ENCODE data around the gene TAS2R31. TPM values are rescaled to one million over a fixed set of nuclear protein-coding genes. Genes with fewer than 3 reads are reported as not detected.
A peak's percentile ranks its signal among the peaks of the same experiment; 100 is the strongest.
"Not testable (repeated sequence)": the region's sequence is repeated elsewhere in the genome, so short reads cannot be mapped to it uniquely, and the experiment has no call there.

TAS2R31 gene
- total RNA-seq, 2 experiments from 2014 or later = 0.44 to 1.6 TPM

DNA sequence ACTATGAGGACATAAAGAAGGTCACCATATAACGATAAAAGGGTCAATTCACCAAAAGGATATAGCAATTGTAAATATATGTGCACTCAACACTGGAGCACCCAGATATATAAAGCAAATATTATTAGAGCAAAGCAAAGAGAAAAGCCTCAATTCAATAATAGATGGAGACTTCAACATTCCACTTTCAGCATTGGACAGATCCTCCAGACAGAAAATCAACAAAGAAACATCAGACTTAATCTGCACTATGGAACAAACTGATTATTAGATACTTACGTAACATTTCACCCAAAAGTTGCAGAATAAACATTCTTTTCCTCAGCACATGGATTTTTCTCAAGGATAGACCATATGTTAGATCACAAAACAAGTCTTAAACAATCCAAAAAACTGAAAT lies 10.2 kb upstream of the TAS2R31 start:
- ATAC-seq; H3K4me1 Mint-ChIP-seq; POLR2A ChIA-PET; H3K27ac Mint-ChIP-seq; intact Hi-C loops (cut with DNase I, micrococcal nuclease); H3K4me3 Mint-ChIP-seq; CTCF ChIA-PET; H3K9me3 Mint-ChIP-seq (ENCODE audit: low read depth); H3K27me3 Mint-ChIP-seq; DNase-seq: not testable (repeated sequence)
- H3K36me3 Mint-ChIP-seq (ENCODE audit: low read depth) = peaks cover 42% of the 10 kb centered on the region

DNA sequence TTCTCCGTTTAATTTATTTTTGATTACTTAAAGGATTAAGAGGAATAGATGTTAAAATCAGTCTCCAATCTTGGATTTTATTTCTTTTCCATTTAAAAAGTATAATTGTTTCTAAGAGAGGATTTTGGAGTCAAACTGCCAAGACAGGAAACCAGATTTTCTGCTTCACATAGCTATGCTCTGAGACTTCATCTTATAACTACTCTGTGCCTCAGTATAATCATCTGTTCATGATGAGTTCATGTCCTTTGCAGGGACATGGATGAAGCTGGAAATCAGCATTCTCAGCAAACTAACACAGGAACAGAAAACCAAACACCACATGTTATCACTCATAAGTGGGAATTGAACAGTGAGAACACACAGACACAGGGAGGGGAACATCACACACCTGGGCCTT lies 9.0 kb upstream of the TAS2R31 start:
- no peak overlapping the region for H3K4me3 Mint-ChIP-seq
- CTCF ChIA-PET = interaction anchor here (0.7 kb wide), 1 partner anchor 365 kb away, joined by 3 read pairs; no protein-coding TSS in a partner anchor

GRCh38 chr12:11039171-11039570 lies 8.0 kb upstream of the TAS2R31 start:
- ChIA-PET CTCF (no interaction called here), POLR2A (no interaction called here)
- no peaks in the 10 kb centered on the region for H3K27me3 Mint-ChIP-seq
- DNase-seq = no peak
- H3K9me3 Mint-ChIP-seq (ENCODE audit: low read depth) = no peaks in the 10 kb centered on the region
- H3K27ac Mint-ChIP-seq = no peak overlapping the region
- intact Hi-C loops (cut with DNase I, micrococcal nuclease) = no loop called here
- peaks cover 35% of the 10 kb centered on the region for H3K36me3 Mint-ChIP-seq (ENCODE audit: low read depth)
- peaks cover 3% of the 10 kb centered on the region for H3K4me1 Mint-ChIP-seq
- no peak for ATAC-seq
- H3K4me3 Mint-ChIP-seq = no peak overlapping the region

More for the DNA sequence above, 9.0 kb upstream of the TAS2R31 start:
- Mint-ChIP-seq H3K9me3 (ENCODE audit: low read depth) (no peaks in the 10 kb centered on the region), H3K27ac (no peak overlapping the region), H3K4me1 (peaks cover 1% of the 10 kb centered on the region), H3K36me3 (ENCODE audit: low read depth) (peaks cover 42% of the 10 kb centered on the region), H3K27me3 (no peaks in the 10 kb centered on the region)
- POLR2A ChIA-PET = no interaction called here
- ATAC-seq (no peak), DNase-seq (no peak)
- intact Hi-C loops (cut with DNase I, micrococcal nuclease) = no loop called here

GRCh38 chr12:11033959-11034358 lies 2.8 kb upstream of the TAS2R31 start:
- DNase-seq; POLR2A ChIA-PET; H3K27me3 Mint-ChIP-seq; H3K4me3 Mint-ChIP-seq; CTCF ChIA-PET; H3K9me3 Mint-ChIP-seq (ENCODE audit: low read depth); intact Hi-C loops (cut with DNase I, micrococcal nuclease); H3K27ac Mint-ChIP-seq; H3K4me1 Mint-ChIP-seq: not testable (repeated sequence)
- H3K36me3 Mint-ChIP-seq (ENCODE audit: low read depth) = peaks cover 28% of the 10 kb centered on the region
- ATAC-seq = peak; percentile 80

DNA sequence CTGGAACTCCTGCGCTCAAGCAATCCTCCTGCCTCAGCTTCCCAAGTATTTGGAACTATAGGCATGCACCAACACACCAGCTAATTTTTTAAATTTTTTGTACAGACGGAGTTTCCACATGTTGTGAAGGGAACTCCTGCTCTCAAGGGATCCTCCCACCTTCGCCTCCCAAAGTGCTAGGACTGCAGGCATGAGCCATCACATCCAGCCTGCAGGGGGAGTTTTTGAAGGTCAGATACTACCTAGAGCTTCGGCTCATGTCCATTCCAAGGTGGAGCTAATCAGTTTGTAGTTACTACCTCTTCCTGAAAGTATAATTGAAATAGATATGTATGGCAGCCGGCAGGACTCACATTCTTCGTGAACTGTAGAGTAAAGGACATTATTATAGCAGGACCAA lies 5.1 kb downstream of the TAS2R31 start:
- Mint-ChIP-seq H3K9me3 (ENCODE audit: low read depth) (peaks cover 8% of the 10 kb centered on the region), H3K4me3 (no peak overlapping the region), H3K36me3 (ENCODE audit: low read depth) (peaks cover 34% of the 10 kb centered on the region), H3K27ac (no peak overlapping the region), H3K27me3 (no peaks in the 10 kb centered on the region), H3K4me1 (peaks cover 6% of the 10 kb centered on the region)
- DNase-seq (no peak), ATAC-seq (no peak)
- POLR2A ChIA-PET = no interaction called here
- intact Hi-C loops (cut with DNase I, micrococcal nuclease) = no loop called here
- CTCF ChIA-PET = no interaction called here

GRCh38 chr12:11023387-11023786 lies 7.8 kb downstream of the TAS2R31 start:
- Mint-ChIP-seq H3K36me3 (ENCODE audit: low read depth) (peaks cover 23% of the 10 kb centered on the region), H3K27ac (no peak overlapping the region), H3K4me1 (peaks cover 6% of the 10 kb centered on the region), H3K27me3 (no peaks in the 10 kb centered on the region), H3K9me3 (ENCODE audit: low read depth) (peaks cover 8% of the 10 kb centered on the region), H3K4me3 (no peak overlapping the region)
- CTCF ChIA-PET = no interaction called here
- no peak for DNase-seq
- POLR2A ChIA-PET = interaction anchor here (0.6 kb wide), 1 partner anchor 109 kb away, joined by 4 read pairs; no protein-coding TSS in a partner anchor
- no peak for ATAC-seq
- intact Hi-C loops (cut with DNase I, micrococcal nuclease) = no loop called here

- no peak for ATAC-seq
- Mint-ChIP-seq H3K27me3 (no peaks in the 10 kb centered on the region), H3K9me3 (ENCODE audit: low read depth) (peaks cover 8% of the 10 kb centered on the region), H3K4me3 (no peak within 1 kb of the TSS), H3K4me1 (peaks cover 6% of the 10 kb centered on the region), H3K27ac (peak within 1 kb of the TSS; percentile 38), H3K36me3 (ENCODE audit: low read depth) (peaks cover 21% of the 10 kb centered on the region)
- intact Hi-C loops (cut with DNase I, micrococcal nuclease) = no loop called here
- DNase-seq = no peak
- CTCF ChIA-PET = no interaction called here
- POLR2A ChIA-PET = no interaction called here
These were observed 8.7 kb downstream of the TAS2R31 start, which contains the start of gene TAS2R19 for GRCh38 chr12:11022520-11022919. TSS of gene TAS2R19 (minus strand) at chr12:11022620. CDS start at chr12:11022571, 49 bp downstream.

- H3K4me1 Mint-ChIP-seq = peaks cover 6% of the 10 kb centered on the region
- intact Hi-C loops (cut with DNase I, micrococcal nuclease) = no loop called here
- ATAC-seq (no peak), DNase-seq (no peak)
- POLR2A ChIA-PET = no interaction called here
- H3K36me3 Mint-ChIP-seq (ENCODE audit: low read depth) = peaks cover 17% of the 10 kb centered on the region
- no peaks in the 10 kb centered on the region for H3K9me3 Mint-ChIP-seq (ENCODE audit: low read depth)
- H3K4me3 Mint-ChIP-seq = no peak overlapping the region
- H3K27ac Mint-ChIP-seq = no peak overlapping the region
- CTCF ChIA-PET = no interaction called here
- no peaks in the 10 kb centered on the region for H3K27me3 Mint-ChIP-seq
These were observed 14.3 kb downstream of the TAS2R31 start for GRCh38 chr12:11016937-11017336.

- Mint-ChIP-seq H3K4me3 (no peak overlapping the region), H3K9me3 (ENCODE audit: low read depth) (no peaks in the 10 kb centered on the region), H3K27me3 (no peaks in the 10 kb centered on the region), H3K4me1 (no peaks in the 10 kb centered on the region), H3K36me3 (ENCODE audit: low read depth) (peaks cover 13% of the 10 kb centered on the region), H3K27ac (no peak overlapping the region)
- ChIA-PET POLR2A (no interaction called here), CTCF (no interaction called here)
- ATAC-seq = no peak
- no peak for DNase-seq
- intact Hi-C loops (cut with DNase I, micrococcal nuclease) = no loop called here
These were observed 15.3 kb downstream of the TAS2R31 start for GRCh38 chr12:11015775-11016430.

GRCh38 chr12:11014234-11014633 lies 17.0 kb downstream of the TAS2R31 start:
- Mint-ChIP-seq H3K4me1 (no peaks in the 10 kb centered on the region), H3K4me3 (no peak overlapping the region), H3K9me3 (ENCODE audit: low read depth) (no peaks in the 10 kb centered on the region), H3K36me3 (ENCODE audit: low read depth) (peaks cover 15% of the 10 kb centered on the region), H3K27ac (no peak overlapping the region), H3K27me3 (no peaks in the 10 kb centered on the region)
- ATAC-seq = no peak
- intact Hi-C loops (cut with DNase I, micrococcal nuclease) = no loop called here
- ChIA-PET POLR2A (no interaction called here), CTCF (interaction anchor here (1.2 kb wide), 1 partner anchor 10 kb away, joined by 3 read pairs; no protein-coding TSS in a partner anchor)
- DNase-seq = no peak

GRCh38 chr12:11007608-11008007 lies 23.6 kb downstream of the TAS2R31 start:
- Mint-ChIP-seq H3K27me3 (no peaks in the 10 kb centered on the region), H3K4me1 (no peaks in the 10 kb centered on the region), H3K9me3 (ENCODE audit: low read depth) (no peaks in the 10 kb centered on the region), H3K27ac (no peak overlapping the region), H3K4me3 (no peak overlapping the region), H3K36me3 (ENCODE audit: low read depth) (peaks cover 13% of the 10 kb centered on the region)
- ChIA-PET CTCF (interaction anchor here (0.7 to 0.9 kb wide), 2 partner anchors 23 to 192 kb away, joined by 3 read pairs; no protein-coding TSS in a partner anchor), POLR2A (no interaction called here)
- no peak for DNase-seq
- no peak for ATAC-seq
- intact Hi-C loops (cut with DNase I, micrococcal nuclease) = no loop called here

DNA sequence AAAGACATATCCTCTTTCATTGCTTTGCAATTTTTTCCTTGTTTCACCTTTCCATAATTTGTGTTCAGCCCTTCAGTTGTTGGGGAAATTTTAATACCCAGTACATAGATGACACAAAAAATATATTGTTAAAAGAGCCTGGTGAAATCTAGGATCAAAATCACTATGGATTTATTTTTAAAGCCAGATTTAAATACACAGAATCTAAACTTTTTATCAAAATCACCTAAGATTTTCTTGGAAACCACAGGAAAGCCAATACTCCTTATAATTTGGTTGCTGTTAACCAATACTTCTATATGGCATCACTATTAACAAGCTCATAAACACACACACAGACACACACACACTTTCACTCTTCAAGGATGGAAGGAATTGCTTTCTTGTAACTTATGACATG lies 33.0 kb downstream of the TAS2R31 start, which contains the start of gene TAS2R20:
Gene TAS2R20 (minus strand): TSS at position 101 of the 400 bp plus-strand sequence. CDS start 429 bp downstream, outside the sequence.
- Mint-ChIP-seq H3K4me3 (no peak within 1 kb of the TSS), H3K27me3 (no peaks in the 10 kb centered on the region), H3K36me3 (ENCODE audit: low read depth) (peaks cover 25% of the 10 kb centered on the region), H3K9me3 (ENCODE audit: low read depth) (no peaks in the 10 kb centered on the region), H3K27ac (no peak within 1 kb of the TSS), H3K4me1 (no peaks in the 10 kb centered on the region)
- ChIA-PET CTCF (no interaction called here), POLR2A (no interaction called here)
- intact Hi-C loops (cut with DNase I, micrococcal nuclease) = no loop called here
- ATAC-seq (no peak), DNase-seq (no peak)
